GM23248 (cell line): Measurements from ENCODE around the gene SCCPDH.

Experiments
- EZH2 ChIP-seq: fragments of 200-600 bp; sonication (generic); IDR thresholded peaks from 2 replicates; pipeline ENCODE4 v1.6.1; 2018; ENCODE audit warnings: antibody characterized with exemption, mild to moderate bottlenecking; ENCODE audit not compliant: insufficient read depth, poor library complexity, severe bottlenecking
- EZH2phosphoT487 ChIP-seq: fragments of 200-600 bp; sonication (generic); IDR thresholded peaks from 2 replicates; pipeline ENCODE4 v1.6.1; 2018; ENCODE audit warnings: antibody characterized with exemption, moderate library complexity, mild to moderate bottlenecking, low read depth; ENCODE audit not compliant: insufficient read depth

GRCh38 chr1:246798606-246799496 is 74.6 kb downstream of the SCCPDH start:
- TF ChIP-seq EZH2phosphoT487 (no peak), EZH2 (no peak)
